NCI-H2081 (cell line): ENCODE results near the gene RPL23.

ENCODE experiments used
- DNase-seq, 2 experiments: peaks; one replicate each; lab custom pipeline; 2025; lab: John Stamatoyannopoulos, UW

Gene RPL23

GRCh38 chr17:38883592-38884526, 30.3 kb upstream of the RPL23 start:
- DNase-seq: no peak

DNA sequence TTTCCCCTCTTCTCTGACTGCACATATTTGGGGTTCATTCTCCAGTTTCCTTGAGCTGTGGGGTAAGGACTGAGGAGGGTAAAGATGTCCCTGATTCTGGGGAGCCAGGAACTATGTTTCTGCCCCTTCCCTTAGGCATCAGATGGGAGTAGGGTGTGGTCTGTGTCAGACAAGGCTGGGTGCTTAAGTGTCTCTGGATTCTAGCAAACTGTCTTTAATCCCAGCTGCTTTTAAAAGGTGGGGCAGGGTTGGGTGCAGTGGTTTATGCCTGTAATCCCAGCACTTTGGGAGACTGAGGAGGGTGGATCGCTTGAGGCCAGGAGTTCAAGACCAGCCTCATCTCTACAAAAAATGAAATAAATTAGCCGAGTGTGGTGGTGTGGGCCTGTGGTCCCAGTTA, 29.3 kb upstream of the RPL23 start:
- no peak for DNase-seq

DNA sequence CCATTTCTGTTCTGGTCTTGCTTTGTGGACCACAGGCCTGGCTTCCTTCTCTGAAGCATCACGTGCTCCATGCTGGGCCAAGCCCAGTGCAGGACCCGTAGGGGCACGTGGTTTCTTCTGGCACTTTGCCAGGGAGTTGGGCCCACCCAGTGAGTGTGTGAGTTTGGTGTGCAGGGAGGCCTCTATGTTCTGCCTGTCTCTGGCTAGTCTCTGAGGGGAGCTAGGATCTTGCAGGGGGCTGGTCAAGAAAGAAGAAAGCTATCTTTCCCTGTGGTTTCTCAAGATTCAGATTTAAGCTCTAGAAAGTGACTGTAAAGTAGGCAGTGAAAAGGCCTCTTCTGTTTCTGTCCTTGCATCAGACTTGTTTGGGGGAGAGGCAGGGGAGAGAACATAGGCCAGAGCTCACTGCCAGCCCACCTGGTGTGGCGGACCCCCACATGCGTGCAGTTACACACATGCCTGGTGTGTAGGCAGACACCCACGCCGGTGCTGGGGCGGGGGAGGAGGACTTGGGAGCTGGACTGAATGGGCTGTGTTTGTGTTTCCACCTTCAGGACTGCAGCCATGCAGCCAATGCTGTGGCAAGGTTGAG, 28.2 kb upstream of the RPL23 start:
- no peak for DNase-seq

DNA sequence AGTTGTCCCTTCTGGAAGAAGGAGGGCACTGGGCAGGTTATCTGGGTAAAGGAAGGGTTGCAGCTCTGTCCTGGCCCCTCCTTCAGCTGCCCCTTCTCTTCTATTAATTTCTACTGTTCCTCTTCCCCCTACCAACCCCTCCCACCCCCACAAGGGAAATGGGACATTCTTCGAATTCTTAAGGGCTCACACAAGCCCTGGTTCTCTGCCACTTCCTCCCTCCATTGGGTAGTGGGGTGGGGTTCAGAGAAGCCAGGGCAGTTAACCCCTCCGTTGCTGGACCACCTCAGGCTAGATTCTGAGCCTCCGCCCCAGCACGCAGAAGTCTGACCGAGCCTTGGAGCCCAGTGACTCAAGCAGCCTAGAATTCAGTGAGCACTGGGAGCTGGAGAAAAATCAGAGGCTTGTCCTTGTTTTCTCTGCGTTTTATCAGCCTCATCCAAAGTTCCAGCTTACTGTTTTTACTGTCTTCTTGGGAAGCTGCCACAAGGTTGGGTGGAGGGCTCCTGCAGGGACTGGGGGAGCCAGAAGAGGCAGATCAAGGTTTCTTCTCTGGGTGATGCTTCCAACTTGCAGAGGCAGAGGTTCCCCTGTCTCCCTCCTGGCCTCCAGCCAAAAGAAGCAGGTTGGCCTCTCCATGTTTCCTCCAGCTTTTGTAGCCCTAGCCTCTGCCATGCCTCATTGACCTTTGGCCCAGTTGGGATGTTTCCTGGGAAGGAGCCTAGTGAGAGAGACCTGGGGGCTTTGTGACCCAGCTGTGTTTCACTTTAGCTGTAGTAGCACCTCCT, 26.6 kb upstream of the RPL23 start:
- DNase-seq: no peak

GRCh38 chr17:38877130-38877851, 23.8 kb upstream of the RPL23 start:
- peak in 1 of 2 experiments; percentile 61 for DNase-seq

- no peak for DNase-seq
Measured at GRCh38 chr17:38875477-38876075, 22.1 kb upstream of the RPL23 start.

DNA sequence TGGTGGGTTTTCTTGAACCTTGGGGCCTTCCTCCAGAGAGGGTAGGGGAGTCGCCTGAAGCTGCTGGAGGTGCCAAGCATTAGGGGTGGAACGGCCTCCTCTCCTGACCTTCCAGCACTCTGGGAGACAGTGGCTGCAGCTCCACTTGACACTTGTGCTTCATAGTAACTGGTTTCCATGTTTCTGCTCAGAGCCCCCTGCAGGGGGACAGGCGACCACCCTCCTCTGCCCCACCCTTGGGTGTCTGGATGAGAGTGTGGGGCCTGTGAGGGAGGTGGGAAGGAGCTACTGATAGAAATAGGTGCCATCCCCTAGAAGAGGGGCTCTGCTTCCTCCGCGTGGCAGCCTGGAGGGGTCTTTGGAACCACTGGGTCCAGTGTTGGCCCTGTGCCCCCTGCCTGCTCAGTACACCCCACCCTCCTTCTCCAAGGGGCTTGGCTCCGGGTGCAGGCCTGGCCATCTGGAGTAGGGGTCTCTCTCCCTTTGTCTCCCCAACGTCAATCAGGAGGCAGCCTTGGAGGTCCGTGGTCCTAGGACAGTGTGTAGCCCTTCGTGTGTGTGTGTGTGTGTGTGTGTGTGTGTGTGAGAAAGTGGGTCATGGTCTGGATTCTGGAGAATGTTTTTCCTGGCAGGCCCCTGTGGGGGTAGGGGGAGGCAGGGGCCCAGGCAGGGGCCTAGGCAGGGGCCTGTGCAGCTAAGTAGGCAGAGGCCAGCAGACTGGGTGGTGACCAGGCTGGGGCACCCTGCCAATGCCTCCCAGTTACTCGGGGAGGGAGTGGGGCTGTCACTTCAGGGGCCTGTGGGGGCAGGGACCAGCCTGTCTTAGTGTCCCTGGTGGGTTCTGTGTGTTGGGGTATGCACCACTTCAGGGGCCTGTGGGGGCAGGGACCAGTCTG, 21.2 kb upstream of the RPL23 start:
- no peak for DNase-seq

GRCh38 chr17:38873640-38874380, 20.3 kb upstream of the RPL23 start:
- DNase-seq: no peak

DNA sequence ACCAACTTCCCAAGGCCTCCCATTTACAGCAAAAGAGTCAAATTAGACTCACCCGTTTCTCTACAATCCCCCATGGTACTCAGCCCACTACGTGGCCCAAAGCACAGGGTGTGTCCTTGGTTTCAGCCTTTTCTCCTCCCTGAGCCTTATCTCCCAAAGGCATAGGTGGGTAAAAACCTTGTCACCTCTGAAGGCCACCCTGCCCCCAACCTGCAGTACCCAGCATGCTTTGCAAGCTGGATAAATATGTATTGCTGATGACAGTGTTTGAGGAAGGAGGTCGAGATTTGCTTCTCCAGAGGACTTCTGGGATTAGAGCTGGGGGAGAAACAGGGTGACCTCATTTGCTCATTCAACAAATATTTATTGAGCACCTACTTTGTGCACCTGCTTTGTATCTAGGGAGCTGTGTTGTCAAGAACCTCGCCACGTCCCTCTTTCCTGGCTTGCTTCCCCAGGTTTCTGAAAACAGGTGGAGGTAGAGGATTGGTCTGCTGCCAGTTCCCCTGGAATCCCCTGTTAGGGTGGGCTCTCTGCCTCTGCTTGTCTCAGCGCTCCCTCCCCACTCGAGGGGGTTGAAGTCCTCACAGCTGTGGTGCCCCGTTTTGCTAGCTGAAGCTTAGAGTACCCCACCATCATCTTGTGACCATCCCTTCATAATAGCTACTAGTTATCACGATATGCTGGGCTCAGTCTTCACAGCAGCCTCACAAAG, 19.3 kb upstream of the RPL23 start:
- peak in 1 of 2 experiments; percentile 21 for DNase-seq

DNA sequence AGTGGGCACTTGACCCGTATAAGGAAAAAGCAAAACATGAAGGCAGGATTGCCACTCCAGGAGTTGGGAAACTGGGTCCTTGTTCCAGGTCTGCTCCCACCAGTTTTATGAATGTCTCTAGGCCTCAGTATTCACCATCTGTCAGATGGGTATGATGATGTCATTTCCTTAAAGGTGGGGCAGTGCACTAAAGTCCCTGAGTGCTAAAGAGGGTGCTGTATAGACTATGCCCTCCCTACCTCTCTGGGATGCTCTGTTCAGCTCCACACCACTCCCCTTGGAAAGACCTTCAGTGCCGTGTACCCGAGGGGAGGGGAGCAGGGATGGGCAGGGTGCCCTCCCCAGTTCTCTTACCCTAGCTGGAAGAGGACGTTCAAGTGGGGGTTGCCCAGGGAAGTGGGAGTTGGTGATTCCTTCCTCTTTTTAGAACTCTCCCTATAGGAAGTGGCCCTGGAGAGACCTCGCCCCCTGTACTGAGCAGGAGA, 18.5 kb upstream of the RPL23 start:
- DNase-seq: no peak

- DNase-seq: no peak
Measured at GRCh38 chr17:38871247-38872015, 17.9 kb upstream of the RPL23 start.

DNA sequence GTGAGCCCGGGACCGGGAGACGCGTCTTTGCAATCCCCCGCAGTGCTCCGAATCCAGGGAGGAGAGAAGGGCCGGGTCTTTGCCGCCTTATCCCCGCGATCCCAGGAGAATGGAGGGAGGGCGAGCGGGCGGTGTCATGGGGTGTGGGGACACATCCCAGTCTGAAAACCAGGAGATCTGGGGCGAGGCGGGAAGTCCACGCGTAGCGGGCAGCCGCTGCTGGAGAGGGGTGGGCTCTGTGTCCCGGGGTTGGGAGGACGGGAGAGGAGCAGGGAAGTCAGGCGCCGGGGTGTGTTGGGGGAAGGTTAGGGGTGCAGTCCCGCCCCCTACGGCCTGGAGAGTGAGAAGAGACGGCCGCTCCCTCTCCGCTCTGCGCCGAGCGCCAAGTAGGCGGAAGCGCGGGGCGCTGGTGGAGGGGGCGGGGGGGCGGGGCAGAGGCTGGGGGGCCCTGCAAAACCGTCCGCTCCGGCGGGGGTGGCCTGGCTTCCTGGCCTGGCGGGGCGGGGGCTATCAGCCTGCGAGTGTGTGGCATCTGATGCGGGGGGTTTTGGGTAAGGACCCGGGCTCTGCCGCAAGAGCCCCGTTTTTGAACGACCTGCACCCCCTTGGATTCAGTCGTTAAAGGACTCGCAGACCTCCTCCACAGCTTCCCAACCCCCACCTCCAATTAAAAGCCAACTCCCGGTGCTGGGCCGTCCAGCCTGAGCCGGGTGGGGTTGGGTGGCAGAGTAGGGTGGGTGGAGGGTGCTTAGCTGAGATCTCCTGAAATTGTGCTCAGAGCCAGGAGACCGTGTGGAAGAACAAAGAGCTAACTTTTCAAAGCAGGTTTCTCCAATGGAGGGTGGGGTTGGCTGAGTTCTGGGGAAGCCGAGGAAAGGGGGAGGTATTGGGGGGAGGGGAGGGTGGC, 17.0 kb upstream of the RPL23 start:
- peak in 1 of 2 experiments; percentile 50 for DNase-seq

DNA sequence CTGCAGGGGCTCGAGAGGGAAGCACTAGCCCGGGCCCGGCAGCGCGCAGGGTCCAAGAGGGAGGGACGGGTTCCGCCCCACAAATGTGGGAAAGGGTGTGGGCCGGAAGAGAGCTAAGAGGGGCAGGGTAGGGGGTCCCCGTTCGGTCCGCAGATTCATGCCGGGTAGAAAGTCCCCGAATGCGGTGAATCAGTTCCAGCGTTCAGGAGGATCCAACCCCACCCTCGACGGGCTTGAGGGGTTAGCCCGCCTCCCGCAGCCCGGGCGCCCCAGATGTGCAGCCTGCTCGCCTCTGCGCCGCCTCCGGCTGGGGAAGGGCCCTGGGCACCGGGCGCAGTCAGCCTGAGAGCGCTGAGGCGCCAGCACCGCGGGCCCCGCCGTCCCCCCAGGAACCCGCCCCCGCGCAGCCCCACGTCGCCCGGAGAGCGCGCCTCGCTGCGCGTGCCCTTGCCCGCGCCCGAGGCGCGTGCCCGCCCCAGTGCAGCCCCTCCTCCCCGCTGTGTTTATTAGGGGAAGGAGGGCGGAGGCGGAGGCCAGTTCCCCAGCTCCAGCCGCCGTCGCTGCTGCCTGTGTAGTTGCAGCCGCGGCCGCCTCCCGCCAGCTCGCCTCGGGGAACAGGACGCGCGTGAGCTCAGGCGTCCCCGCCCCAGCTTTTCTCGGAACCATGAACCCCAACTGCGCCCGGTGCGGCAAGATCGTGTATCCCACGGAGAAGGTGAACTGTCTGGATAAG, 16.2 kb upstream of the RPL23 start, which contains the start of gene LASP1:
Gene LASP1, plus strand, starts transcription at position 533 of the 733 bp plus-strand sequence. Its CDS starts 132 bp downstream, at position 665.
- DNase-seq: peak; percentile 86 to 90

DNA sequence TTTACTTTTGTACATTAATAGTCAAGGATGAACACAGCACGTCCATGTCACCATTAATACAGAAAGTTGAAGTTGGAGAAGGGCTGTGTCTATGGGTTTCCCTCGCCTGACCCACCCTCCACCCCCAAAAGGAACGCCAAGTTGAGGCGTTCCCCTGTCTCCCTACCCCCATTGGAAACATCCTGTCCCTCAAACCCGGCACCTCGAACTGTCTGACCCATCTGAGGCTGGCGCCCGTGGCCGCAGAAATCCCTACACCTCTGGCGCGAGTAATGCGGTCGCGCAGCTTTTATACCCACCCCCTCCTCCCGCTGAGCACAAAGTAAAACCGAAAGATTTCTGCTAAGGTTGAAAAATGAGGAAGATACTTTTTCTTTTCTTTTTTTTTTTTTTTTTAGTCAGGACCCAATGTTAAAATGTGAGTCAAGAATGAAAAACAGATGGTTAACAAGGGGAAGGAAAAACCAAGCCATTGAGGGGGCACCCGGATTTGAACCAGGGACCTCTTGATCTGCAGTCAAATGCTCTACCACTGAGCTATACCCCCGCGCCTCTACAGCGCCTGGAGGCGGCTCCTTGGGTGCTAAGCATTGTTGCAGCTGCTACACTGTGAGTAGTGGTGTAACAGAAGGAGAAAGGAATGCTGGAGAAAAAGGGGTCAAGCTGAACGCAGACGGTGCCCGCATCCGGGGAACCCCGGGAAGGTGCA, 15.4 kb upstream of the RPL23 start:
- DNase-seq: peak; percentile 82 to 85
